NCI-H146 treated with DMSO at 0.1 percent for 48 hours (cell line): ENCODE data around the gene IGFLR1.
A peak's percentile ranks its signal among the peaks of the same experiment; 100 is the strongest.
"Not testable (repeated sequence)": the region's sequence is repeated elsewhere in the genome, so short reads cannot be mapped to it uniquely, and the experiment has no call there.

ENCODE experiments used
- DNase-seq: peaks from one replicate; lab custom pipeline; 2025; ENCODE audit not compliant: unreplicated experiment; lab: John Stamatoyannopoulos, UW

Gene IGFLR1

DNA sequence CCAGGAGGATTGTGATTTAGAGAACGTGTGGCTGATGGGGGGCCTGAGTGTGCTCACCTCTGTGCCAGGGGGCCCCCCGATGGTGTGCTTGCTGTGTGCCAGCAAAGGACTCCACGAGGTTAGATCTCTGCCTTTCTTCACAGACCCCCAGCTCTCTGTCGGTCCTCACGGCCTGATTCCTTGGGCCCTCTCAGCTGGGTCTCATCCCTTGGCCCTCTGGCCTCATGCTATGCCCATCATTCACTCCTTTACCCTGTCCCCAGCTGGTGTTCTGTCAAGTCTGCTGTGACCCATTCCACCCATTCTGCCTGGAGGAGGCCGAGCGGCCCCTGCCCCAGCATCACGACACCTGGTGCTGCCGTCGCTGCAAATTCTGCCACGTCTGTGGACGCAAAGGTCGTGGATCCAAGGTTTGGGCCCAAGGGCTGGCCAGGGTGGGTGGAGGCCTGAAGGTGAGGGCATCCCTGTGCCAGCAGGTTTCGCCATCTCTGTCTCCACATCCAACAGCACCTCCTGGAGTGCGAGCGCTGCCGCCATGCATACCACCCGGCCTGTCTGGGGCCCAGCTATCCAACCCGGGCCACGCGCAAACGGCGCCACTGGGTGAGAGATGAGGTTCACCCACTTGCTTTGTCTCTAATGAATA is 16.9 kb downstream of the IGFLR1 start:
- no peak for DNase-seq

DNA sequence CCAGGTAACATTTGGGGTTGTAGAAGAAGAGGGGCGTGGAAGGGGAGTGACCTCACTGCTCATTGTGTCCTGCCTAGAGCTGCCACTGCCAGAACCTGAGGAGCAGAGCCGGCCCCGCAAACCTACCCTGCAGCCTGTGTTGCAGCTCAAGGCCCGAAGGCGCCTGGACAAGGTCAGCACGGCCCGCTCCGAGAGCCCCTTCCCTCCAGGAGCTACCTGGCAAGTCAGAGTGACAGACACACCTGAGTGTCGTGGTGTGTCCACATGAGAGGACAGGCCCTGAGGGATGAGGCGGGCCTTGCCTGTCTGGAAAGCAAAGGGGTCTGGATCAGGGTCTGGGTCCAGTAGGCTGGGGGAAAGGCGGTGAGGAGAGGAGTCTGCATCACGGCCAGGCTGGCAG is 17.7 kb downstream of the IGFLR1 start:
- DNase-seq = no peak

DNA sequence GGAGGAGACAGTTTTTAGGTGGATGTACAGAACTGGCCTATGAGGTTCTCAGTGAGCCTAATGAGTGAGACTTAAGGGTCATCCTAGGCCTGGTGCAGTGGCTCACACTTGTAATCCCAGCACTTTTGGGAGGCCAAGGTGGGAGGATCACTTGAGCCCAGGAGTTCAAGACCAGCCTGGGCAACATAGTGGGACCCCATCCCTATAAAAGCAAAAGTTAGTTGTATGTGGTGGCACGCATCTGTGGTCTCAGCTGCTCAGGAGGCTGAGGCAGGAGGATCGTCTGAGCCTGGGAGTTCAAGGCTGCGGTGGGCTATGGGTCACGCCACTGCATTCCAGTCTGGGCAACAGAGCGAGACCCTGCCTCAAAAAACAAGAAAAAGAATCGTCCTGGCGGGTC is 18.1 kb downstream of the IGFLR1 start:
- not testable (repeated sequence) for DNase-seq

DNA sequence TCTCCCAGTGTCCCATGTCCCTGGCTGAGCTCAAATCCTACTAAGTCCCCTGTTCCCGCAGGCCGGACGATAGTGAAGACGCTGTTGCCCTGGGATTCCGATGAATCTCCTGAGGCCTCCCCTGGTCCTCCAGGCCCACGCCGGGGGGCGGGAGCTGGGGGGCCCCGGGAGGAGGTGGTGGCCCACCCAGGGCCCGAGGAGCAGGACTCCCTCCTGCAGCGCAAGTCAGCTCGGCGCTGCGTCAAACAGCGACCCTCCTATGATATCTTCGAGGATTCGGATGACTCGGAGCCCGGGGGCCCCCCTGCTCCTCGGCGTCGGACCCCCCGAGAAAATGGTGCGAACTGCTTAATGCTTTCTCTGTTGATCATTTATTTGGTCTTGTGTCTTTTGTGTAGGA is 18.6 kb downstream of the IGFLR1 start:
- no peak for DNase-seq

DNA sequence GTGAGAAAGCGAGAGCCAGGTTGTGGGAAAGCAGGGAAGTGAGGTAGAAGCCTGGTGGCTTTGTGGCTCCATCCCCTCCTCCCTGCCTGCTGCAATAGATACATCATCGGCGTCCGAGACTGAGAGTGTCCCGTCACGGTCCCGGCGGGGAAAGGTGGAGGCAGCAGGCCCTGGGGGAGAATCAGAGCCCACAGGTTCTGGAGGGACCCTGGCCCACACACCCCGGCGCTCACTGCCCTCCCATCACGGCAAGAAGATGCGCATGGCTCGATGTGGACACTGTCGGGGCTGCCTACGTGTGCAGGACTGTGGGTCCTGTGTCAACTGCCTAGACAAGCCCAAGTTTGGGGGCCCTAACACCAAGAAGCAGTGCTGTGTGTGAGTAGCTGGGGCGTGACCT is 19.4 kb downstream of the IGFLR1 start:
- no peak for DNase-seq

DNA sequence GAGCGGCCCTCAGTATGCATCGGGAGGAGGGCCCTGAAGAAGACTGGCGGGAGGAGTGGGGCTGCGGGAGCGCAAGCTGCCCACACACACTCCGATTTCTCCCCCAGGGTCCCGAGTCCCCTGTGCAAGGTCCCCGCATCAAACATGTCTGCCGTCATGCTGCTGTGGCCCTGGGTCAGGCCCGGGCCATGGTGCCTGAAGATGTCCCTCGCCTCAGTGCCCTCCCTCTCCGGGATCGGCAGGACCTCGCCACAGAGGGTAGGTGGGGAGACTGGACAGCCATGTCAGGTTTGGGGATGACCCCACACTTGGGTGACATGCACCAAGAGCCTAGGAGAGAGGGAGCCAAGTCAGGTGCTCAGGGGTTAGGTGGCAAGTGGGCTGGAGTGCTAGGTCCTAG is 19.8 kb downstream of the IGFLR1 start:
- no peak for DNase-seq

DNA sequence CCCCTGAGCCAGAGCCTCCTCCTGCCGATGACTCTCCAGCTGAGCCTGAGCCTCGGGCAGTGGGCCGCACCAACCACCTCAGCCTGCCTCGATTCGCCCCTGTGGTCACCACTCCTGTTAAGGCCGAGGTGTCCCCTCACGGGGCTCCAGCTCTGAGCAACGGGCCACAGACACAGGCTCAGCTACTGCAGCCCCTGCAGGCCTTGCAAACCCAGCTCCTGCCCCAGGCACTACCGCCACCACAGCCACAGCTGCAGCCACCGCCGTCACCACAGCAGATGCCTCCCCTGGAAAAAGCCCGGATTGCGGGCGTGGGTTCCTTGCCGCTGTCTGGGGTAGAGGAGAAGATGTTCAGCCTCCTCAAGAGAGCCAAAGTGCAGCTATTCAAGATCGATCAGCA is 20.9 kb downstream of the IGFLR1 start:
- DNase-seq = no peak

DNA sequence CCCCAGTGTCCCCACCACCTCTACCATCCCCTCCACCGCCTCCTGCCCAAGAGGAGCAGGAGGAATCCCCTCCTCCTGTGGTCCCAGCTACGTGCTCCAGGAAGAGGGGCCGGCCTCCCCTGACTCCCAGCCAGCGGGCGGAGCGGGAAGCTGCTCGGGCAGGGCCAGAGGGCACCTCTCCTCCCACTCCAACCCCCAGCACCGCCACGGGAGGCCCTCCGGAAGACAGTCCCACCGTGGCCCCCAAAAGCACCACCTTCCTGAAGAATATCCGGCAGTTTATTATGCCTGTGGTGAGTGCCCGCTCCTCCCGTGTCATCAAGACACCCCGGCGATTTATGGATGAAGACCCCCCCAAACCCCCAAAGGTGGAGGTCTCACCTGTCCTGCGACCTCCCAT is 21.6 kb downstream of the IGFLR1 start:
- no peak for DNase-seq

DNA sequence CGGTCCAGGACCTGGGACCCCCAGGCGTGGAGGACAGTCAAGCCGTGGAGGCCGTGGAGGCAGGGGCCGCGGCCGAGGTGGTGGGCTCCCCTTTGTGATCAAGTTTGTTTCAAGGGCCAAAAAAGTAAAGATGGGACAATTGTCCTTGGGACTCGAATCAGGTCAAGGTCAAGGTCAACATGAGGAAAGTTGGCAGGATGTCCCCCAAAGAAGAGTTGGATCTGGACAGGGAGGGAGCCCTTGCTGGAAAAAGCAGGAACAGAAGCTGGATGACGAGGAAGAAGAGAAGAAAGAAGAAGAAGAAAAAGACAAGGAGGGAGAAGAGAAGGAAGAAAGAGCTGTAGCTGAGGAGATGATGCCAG is 22.1 kb downstream of the IGFLR1 start:
- DNase-seq = no peak

DNA sequence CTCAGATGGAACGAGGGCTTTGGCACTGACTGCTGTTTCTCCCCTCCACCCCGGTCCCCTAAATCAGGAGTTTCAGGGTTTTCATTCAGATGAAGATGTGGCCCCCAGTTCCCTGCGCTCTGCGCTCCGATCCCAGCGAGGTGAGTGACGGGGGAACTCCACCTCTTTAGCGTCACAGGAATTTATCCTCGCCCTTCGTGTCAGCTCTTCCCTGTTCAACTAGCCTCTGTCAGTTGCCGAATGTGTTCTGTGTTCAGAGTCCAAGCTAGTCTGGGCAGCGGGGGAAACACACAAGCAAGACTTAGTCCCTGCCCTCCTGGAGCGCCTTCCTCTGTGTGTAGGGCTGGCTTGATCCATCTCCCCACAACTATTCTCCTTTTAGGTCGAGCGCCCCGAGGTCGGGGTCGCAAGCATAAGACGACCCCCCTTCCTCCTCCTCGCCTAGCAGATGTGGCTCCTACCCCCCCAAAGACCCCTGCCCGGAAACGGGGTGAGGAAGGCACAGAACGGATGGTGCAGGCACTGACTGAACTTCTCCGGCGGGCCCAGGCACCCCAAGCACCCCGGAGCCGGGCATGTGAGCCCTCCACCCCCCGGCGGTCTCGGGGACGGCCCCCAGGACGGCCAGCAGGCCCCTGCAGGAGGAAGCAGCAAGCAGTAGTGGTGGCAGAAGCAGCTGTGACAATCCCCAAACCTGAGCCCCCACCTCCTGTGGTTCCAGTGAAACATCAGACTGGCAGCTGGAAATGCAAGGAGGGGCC is 22.7 kb downstream of the IGFLR1 start:
- no peak for DNase-seq

DNA sequence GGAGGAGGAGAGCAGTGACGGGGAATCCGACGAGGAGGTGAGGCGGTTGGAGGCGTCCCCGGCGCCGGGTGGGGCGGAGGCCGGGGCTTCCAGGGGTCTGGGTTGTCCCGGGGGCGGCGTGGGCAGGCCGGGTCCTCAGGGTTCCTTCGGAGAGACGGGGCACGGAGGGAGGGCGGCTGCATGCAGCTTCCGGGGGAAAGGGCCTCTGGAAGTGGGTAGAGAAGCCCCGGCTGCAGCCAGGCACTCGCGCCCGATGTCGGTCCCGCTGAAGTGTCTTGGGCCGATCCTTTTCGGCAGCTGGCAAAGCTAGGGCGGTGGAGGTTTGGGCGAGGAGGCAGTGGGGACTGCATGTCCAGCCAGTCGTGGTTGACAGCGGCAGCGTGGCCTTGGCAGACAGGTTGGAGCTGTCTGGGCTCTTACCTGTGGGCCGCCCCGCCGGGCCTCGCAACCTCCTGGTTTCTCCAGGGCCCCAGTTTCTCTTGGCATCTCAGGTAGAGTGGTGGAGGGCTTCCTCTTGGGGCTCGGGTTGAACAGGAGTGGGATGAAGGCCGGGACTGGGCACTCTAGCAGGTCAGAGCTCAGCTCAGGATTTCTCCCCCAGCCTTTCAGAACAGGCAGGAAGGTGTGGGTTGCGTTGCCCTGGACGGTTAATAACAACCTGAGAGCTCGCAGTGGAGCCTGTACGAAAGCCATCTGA is 23.8 kb downstream of the IGFLR1 start:
- no peak for DNase-seq

DNA sequence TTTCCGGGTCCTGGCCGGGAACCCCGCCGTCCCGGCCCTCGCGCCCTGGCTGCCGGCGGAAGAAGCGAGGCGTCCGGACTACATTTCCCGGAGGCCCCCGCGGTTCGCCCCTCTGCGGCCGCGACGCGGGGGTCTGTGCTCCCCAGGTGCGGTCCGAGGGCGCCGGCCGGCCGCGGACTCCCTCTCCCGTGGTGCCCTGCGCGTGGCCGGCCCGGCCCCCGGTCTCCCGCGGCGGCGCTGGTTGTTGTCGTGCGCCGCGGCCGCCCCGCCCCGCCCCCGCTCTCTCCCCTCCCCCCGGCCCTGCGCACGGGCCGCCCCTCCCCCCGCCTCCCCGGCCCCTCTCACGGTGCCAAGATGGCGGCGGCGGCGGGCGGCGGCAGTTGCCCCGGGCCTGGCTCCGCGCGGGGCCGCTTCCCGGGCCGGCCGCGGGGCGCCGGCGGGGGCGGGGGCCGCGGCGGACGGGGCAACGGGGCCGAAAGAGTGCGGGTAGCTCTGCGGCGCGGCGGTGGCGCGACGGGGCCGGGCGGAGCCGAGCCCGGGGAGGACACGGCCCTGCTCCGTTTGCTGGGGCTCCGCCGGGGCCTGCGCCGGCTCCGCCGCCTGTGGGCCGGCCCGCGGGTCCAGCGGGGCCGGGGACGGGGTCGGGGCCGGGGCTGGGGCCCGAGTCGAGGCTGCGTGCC is 24.4 kb downstream of the IGFLR1 start, which contains the start of gene KMT2B:
Gene KMT2B (plus strand): TSS at position 339 of the 680 bp plus-strand sequence. CDS start 16 bp downstream, at position 355.
- DNase-seq = no peak

DNA sequence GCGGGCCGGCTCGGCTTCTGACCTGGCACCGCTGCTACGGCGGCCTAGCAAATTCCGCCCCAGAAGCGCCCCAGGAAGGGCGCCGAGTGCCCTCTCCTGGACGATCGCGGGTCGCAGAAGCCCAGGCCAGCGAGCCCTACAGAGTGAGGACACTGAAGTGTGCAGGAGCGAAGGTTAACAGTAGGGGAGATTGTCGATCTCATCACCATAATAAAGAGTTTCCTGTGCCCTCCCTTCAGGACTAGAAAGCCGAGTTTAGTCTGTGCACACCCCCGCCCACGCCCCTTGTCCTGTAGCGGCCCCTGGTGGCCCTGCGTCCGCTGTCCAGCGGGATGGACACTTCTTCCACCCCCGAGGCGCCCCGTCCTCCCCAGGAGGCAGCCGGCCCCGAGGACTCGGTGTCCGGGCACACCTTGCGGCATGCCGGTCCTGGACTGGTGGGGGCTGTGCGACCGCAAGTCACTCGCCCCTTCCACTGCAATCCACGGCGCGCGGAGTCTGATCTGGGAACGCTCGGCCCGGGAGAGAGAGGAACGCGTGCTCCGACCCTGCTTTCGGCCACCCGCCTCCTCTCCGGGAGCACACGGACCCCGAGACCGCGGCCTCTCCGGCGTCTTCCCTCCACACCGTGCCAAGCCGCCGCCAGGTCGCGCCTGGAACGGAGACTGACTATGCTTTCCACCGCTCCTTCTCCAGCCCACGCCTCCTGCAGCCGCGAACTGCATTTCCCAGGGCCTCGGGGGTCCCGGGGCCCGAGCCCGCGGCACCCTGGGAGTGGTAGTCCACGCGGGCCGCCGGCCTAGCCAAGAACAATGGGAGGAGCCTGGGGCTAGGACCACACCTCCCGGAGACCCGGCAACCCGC is 25.2 kb downstream of the IGFLR1 start:
- DNase-seq = peak; percentile 98

DNA sequence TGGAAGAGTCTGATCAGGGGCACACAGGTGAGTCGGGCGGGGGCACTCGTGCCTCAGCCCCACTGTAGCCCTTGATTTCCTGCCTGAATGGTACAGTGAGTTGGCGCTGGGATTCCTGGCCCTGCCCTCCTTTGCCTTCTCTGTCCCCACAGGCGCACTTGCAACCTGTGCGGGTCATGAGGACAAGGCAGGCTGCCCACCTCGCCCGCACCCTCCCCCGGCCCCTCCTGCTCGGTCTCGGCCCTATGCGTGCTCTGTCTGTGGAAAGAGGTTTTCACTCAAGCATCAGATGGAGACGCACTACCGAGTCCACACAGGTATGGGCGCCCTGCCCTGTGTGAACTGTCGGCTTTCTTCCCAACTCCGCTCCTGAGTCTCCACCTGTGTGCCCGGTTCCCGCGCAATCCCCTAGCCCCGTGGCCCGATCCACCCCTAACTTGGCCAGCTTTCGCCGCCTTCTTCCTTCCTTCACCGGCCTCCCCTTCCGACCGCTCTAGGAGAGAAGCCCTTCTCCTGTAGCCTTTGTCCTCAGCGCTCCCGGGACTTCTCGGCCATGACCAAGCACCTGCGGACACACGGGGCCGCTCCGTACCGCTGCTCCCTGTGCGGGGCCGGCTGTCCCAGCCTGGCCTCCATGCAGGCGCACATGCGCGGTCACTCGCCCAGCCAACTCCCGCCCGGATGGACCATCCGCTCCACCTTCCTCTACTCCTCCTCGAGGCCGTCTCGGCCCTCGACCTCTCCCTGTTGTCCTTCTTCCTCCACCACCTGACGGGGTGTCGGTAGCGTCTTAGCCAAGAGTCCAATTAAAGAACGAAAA is 26.1 kb downstream of the IGFLR1 start:
- no peak for DNase-seq

DNA sequence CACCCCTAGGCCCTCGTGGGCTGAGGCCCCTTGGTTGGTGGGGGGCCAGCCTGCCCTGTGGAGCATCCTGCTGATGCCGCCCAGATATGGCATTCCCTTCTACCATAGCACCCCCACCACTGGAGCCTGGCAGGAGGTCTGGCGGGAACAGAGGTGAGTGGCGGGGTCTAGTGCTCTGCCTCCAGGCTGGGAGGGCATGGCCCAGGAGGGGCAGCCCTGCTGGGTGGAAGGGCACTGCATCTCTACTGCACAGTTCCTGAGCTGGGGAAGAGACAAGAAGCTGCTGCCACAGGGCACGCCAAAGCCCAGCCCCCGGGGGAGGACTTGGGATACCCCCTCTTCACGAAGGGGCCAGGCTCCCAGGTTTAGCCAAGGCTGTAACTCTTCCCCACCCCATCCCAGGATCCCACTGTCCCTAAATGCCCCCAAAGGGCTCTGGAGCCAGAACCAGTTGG is 26.9 kb downstream of the IGFLR1 start:
- DNase-seq = no peak

DNA sequence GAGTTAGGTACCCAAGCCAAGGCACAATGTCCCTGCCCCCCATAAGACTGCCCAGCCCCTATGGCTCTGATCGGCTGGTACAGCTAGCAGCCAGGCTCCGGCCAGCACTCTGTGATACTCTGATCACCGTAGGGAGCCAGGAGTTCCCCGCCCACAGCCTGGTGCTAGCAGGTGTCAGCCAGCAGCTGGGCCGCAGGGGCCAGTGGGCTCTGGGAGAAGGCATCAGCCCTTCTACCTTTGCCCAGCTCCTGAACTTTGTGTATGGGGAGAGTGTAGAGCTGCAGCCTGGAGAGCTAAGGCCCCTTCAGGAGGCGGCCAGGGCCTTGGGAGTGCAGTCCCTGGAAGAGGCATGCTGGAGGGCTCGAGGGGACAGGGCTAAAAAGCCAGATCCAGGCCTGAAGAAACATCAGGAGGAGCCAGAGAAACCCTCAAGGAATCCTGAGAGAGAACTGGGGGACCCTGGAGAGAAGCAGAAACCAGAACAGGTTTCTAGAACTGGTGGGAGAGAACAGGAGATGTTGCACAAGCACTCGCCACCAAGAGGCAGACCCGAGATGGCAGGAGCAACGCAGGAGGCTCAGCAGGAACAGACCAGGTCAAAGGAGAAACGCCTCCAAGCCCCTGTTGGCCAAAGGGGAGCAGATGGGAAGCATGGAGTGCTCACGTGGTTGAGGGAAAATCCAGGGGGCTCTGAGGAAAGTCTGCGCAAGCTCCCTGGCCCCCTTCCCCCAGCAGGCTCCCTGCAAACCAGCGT is 27.5 kb downstream of the IGFLR1 start:
- peak; percentile 13 for DNase-seq

DNA sequence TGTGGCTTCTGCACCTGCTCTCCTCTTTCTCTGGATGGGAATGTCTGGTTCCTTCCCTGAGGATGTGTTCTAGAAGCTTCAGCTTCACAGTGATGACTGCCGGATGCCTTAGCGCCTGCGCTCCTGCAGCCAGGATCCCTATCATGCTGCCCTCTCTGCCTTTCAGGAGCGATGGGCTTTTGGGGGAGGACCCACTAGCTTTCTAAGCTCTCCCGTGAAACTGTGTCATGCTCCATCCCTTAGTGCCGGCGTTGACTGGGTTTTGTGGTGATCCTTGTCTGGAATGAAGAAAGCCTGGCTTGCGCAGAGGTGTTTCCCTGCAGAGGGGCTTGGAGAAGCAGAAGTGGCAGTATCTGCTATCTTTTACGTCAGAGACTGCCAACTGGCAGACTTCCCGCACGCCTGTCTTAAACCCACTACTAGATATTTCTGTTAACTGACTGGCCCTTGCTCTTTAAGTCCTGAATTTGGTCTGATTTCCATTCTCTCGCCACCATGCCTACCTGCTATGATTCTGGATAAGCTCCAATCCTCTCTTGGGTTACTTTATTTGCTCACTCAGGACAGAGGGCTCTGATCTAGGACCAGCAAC is 28.3 kb downstream of the IGFLR1 start:
- DNase-seq = no peak

DNA sequence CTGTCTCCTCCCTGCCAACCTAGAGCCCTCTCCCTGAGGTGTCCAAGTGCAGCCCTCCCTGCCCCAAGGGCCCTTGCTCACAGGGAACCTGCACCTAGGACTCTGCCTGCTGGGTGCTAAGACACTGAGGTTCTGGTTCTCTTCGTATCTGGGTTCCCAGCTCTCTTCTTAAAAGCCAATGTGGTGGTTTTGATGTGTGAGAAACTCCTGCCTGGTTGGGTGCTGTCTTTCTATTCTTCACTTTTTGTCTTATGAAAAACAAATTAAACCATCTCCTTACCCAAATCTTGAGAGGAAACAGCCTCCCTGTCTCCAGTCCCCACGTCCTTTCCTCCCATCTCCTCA is 28.8 kb downstream of the IGFLR1 start:
- no peak for DNase-seq
